K562 (cell line): ENCODE data around the gene TNFSF13. TPM values are rescaled to one million over a fixed set of nuclear protein-coding genes. Genes with fewer than 3 reads are reported as not detected.

Source experiments
- FOXO4 ChIP-seq: fragments of 450-650 bp; formaldehyde crosslinking; IDR thresholded peaks from 2 replicates; pipeline ENCODE4 v1.4.0; 2020; ENCODE audit warnings: mild to moderate bottlenecking, moderate library complexity
- GTF2F1 ChIP-seq: IDR thresholded peaks from 2 replicates; pipeline ENCODE4 v1.6.1; 2011; ENCODE audit warnings: low read depth, low read length, improper control_type of control experiment
- HIVEP1 ChIP-seq: fragments of 250-450 bp; sonication (Bioruptor Pico); IDR thresholded peaks from 2 replicates; pipeline ENCODE4 v1.4.0; 2020; ENCODE audit warnings: mild to moderate bottlenecking
- NKRF ChIP-seq: fragments of 450-650 bp; IDR thresholded peaks from 2 replicates; pipeline ENCODE4 v1.6.1; 2016; ENCODE audit warnings: borderline replicate concordance
- PTRF ChIP-seq: fragments of 450-650 bp; IDR thresholded peaks from 2 replicates; pipeline ENCODE4 v1.6.1; 2016; ENCODE audit warnings: mild to moderate bottlenecking, missing genetic modification characterization, missing compliant biosample characterization
- SIX5 ChIP-seq, 2 experiments: IDR thresholded peaks; 2 replicates each; pipeline ENCODE4 v1.6.1; 2011; ENCODE audit warnings: low read length in 2 of 2, borderline replicate concordance in 1 of 2, low read depth in 1 of 2, mild to moderate bottlenecking in 1 of 2, moderate library complexity in 1 of 2; ENCODE audit not compliant: insufficient read depth in 1 of 2
- TFE3 ChIP-seq: fragments of 450-650 bp; formaldehyde crosslinking; IDR thresholded peaks from 2 replicates; pipeline ENCODE4 v1.4.0; 2020; ENCODE audit warnings: mild to moderate bottlenecking, mixed read lengths
- ZNF143 ChIP-seq: sonication (generic); formaldehyde crosslinking; IDR thresholded peaks from 2 replicates; pipeline ENCODE4 v1.9.0; 2022; ENCODE audit warnings: mild to moderate bottlenecking, missing genetic modification reagents
- ZNF318 ChIP-seq, 2 experiments: fragments of 450-650 bp; IDR thresholded peaks; 2 replicates each; pipeline ENCODE4 v1.6.1; 2016; ENCODE audit warnings: mild to moderate bottlenecking in 2 of 2, borderline replicate concordance in 1 of 2, low read depth in 1 of 2, moderate library complexity in 1 of 2
- ZNF408 ChIP-seq: fragments of 250-450 bp; sonication (Bioruptor Pico); IDR thresholded peaks from 2 replicates; pipeline ENCODE4 v1.4.0; 2020; ENCODE audit warnings: low read depth, mild to moderate bottlenecking, moderate library complexity
- ZSCAN29 ChIP-seq: fragments of 450-650 bp; IDR thresholded peaks from 2 replicates; pipeline ENCODE4 v1.6.1; 2017
- polyA plus RNA-seq, 8 experiments: library from polyadenylated mRNA; depleted of rRNA in 4 of 8; stranded (reverse) in 5 of 8; unstranded in 3 of 8; fragments of >200 nt; fragmentation: Nextera tagmentation in 2 of 8; fragmentation: Illumina TruSeq in 1 of 8; extraction: Ambion mirVana in 2 of 8; extraction: Trizol in 1 of 8; gene quantifications; 2 replicates each; pipeline versions ENCODE4 v1.2.1 to v1.2.3, GENCODE V29; 2011 to 2014; ENCODE audit warnings: inconsistent platforms in 1 of 8, missing spikeins in 1 of 8
- total RNA-seq, 7 experiments: library from RNA; depleted of rRNA in 6 of 7; stranded (reverse); fragments of >200 nt in 6 of 7; fragmentation: Illumina TruSeq in 2 of 7; extraction: Trizol in 2 of 7; gene quantifications; 2 replicates each; pipeline versions ENCODE4 v1.2.1 to v1.2.3, GENCODE V29; 2011 to 2021; ENCODE audit warnings: low replicate concordance in 1 of 7

Gene TNFSF13
- total and polyA plus RNA-seq, 9 of the 15 experiments (the other 6 are each of a cell fraction or from before 2014, with no cell fraction given) = 0.04 to 0.51 (median 0.19) TPM; not detected in 1

GRCh38 chr17:7579001-7579833 is 20.7 kb downstream of the TNFSF13 start, which contains the start of gene CD68 (continued):
- peak; percentile 11; the same call in 1 of the 2 replicates for TF ChIP-seq NKRF
- no peak for TF ChIP-seq PTRF (tag)
- TF ChIP-seq ZNF143 = no peak
- TF ChIP-seq ZNF408 (CRISPR knock-in tag) = no peak
- no peak for TF ChIP-seq ZSCAN29
- no peak for TF ChIP-seq SIX5 (IDR thresholded peaks at IDR 0.05; ENCODE audit: borderline replicate concordance in 1 of 2, insufficient read depth in 1 of 2, low read depth in 1 of 2, low read length in 2 of 2)
- no peak for TF ChIP-seq ZNF318 (IDR thresholded peaks at IDR 0.05; ENCODE audit: borderline replicate concordance in 1 of 2, low read depth in 1 of 2)
- no peak for TF ChIP-seq TFE3 (CRISPR knock-in tag)
- TF ChIP-seq HIVEP1 (CRISPR knock-in tag) = no peak
- no peak for TF ChIP-seq GTF2F1
- no peak; the same call in 1 of the 2 replicates for TF ChIP-seq FOXO4 (CRISPR knock-in tag)
